HEK293 (cell line): Measurements from ENCODE around the gene CHST8.

ENCODE experiments used
- CTCF ChIA-PET: fragments of 350-600 bp; formaldehyde crosslinking; extraction: SDS; loops from one replicate; lab custom pipeline; 2021; ENCODE audit warnings: antibody characterized with exemption; lab: Yijun Ruan, JAX
- POLR2A ChIA-PET: fragments of 300-600 bp; formaldehyde crosslinking; extraction: SDS; loops from one replicate; lab custom pipeline; 2020; ENCODE audit warnings: antibody characterized with exemption, inconsistent platforms; lab: Yijun Ruan, JAX
- H3K27ac ChIP-seq: fragments of 200-500 bp; sonication (Bioruptor generic); 2 replicates; pipeline ENCODE4 v1.5.1; 2014; ENCODE audit warnings: low read depth, low read length, control low read depth, inconsistent platforms; ENCODE audit errors: extremely low read depth
- H3K36me3 ChIP-seq, 2 experiments: fragments of 200-500 bp in 1 of 2; sonication (Bioruptor generic) in 1 of 2; 1 replicate in 1 of 2; 2 replicates in 1 of 2; pipeline ENCODE4 v1.5.1; 2014 to 2017; ENCODE audit warnings: inconsistent platforms in 2 of 2, low read length in 2 of 2; ENCODE audit not compliant: control insufficient read depth in 2 of 2, insufficient read depth in 1 of 2
- H3K4me1 ChIP-seq: fragments of 200-500 bp; sonication (Bioruptor generic); 2 replicates; pipeline ENCODE4 v1.5.1; 2014; ENCODE audit warnings: mild to moderate bottlenecking, low read length, inconsistent platforms; ENCODE audit not compliant: control insufficient read depth, insufficient read depth
- H3K4me3 ChIP-seq: 2 replicates; pipeline ENCODE4 v1.5.1; 2011; ENCODE audit warnings: low read depth, mild to moderate bottlenecking, control low read depth, low read length, moderate library complexity
- H3K9me3 ChIP-seq: fragments of 200-500 bp; sonication (Bioruptor generic); 2 replicates; pipeline ENCODE4 v1.5.1; 2014; ENCODE audit warnings: low read depth, low read length, inconsistent platforms; ENCODE audit not compliant: control insufficient read depth, insufficient read depth
- KLF16 ChIP-seq: fragments of 450-650 bp; formaldehyde crosslinking; IDR thresholded peaks from 2 replicates; pipeline ENCODE4 v1.5.1; 2017; ENCODE audit warnings: missing biosample characterization, missing genetic modification characterization
- REPIN1 ChIP-seq: fragments of 450-650 bp; formaldehyde crosslinking; IDR thresholded peaks from 2 replicates; pipeline ENCODE4 v1.5.1; 2017; ENCODE audit warnings: missing biosample characterization, missing genetic modification characterization, low read depth
- SP3 ChIP-seq: fragments of 450-650 bp; formaldehyde crosslinking; IDR thresholded peaks from 2 replicates; pipeline ENCODE4 v1.5.1; 2016; ENCODE audit warnings: missing biosample characterization, missing genetic modification characterization
- SP7 ChIP-seq: fragments of 450-650 bp; formaldehyde crosslinking; IDR thresholded peaks from 2 replicates; pipeline ENCODE4 v1.5.1; 2016; ENCODE audit warnings: missing biosample characterization, missing genetic modification characterization
- ZNF114 ChIP-seq: fragments of 450-650 bp; formaldehyde crosslinking; IDR thresholded peaks from 2 replicates; pipeline ENCODE4 v1.5.0; 2017; ENCODE audit warnings: missing biosample characterization, missing genetic modification characterization
- ZNF133 ChIP-seq: fragments of 450-650 bp; formaldehyde crosslinking; IDR thresholded peaks from 2 replicates; pipeline ENCODE4 v1.5.1; 2016; ENCODE audit warnings: missing biosample characterization, missing genetic modification characterization
- ZNF146 ChIP-seq: fragments of 450-650 bp; formaldehyde crosslinking; IDR thresholded peaks from 2 replicates; pipeline ENCODE4 v1.5.1; 2016; ENCODE audit warnings: missing biosample characterization, missing genetic modification characterization
- ZNF266 ChIP-seq: fragments of 450-650 bp; formaldehyde crosslinking; IDR thresholded peaks from 2 replicates; pipeline ENCODE4 v1.5.1; 2016; ENCODE audit warnings: missing biosample characterization, missing genetic modification characterization, low read depth
- ZNF366 ChIP-seq: fragments of 450-650 bp; formaldehyde crosslinking; conservative IDR thresholded peaks from 2 replicates; pipeline ENCODE4 v1.5.1; 2016; ENCODE audit warnings: missing biosample characterization, missing genetic modification characterization
- ZNF394 ChIP-seq: fragments of 450-650 bp; formaldehyde crosslinking; IDR thresholded peaks from 2 replicates; pipeline ENCODE4 v1.5.1; 2016; ENCODE audit warnings: missing biosample characterization, missing genetic modification characterization, mild to moderate bottlenecking, moderate library complexity, borderline replicate concordance
- ZNF596 ChIP-seq: fragments of 450-650 bp; IDR thresholded peaks from 2 replicates; pipeline ENCODE4 v1.5.0; 2018; ENCODE audit warnings: missing biosample characterization, mild to moderate bottlenecking, missing genetic modification characterization, moderate library complexity
- ZNF654 ChIP-seq: fragments of 450-650 bp; formaldehyde crosslinking; IDR thresholded peaks from 2 replicates; pipeline ENCODE4 v1.5.1; 2016; ENCODE audit warnings: low read depth, missing biosample characterization, missing genetic modification characterization
- ZNF664 ChIP-seq: fragments of 450-650 bp; formaldehyde crosslinking; IDR thresholded peaks from 2 replicates; pipeline ENCODE4 v1.5.1; 2016; ENCODE audit warnings: missing biosample characterization, missing genetic modification characterization
- TF ChIP-seq, protein P1 (sequence below): fragments of 450-650 bp; formaldehyde crosslinking; conservative IDR thresholded peaks from 2 replicates; pipeline ENCODE4 v1.5.1; 2016; ENCODE audit warnings: low read depth, missing biosample characterization, missing genetic modification characterization
- TF ChIP-seq, protein P2 (sequence below): sonication (generic); formaldehyde crosslinking; IDR thresholded peaks from 2 replicates; pipeline ENCODE4 v1.8.1; 2022; ENCODE audit warnings: mild to moderate bottlenecking, moderate library complexity, missing genetic modification reagents
- TF ChIP-seq, protein P3 (sequence below): fragments of 450-650 bp; formaldehyde crosslinking; IDR thresholded peaks from 2 replicates; pipeline ENCODE4 v1.5.1; 2016; ENCODE audit warnings: missing biosample characterization, missing genetic modification characterization
- TF ChIP-seq, protein P4 (sequence below): fragments of 450-650 bp; formaldehyde crosslinking; IDR thresholded peaks from 2 replicates; pipeline ENCODE4; 2016; ENCODE audit warnings: missing biosample characterization, missing genetic modification characterization
- TF ChIP-seq, protein P5 (sequence below): fragments of 450-650 bp; formaldehyde crosslinking; IDR thresholded peaks from 2 replicates; pipeline ENCODE4 v1.5.1; 2017; ENCODE audit warnings: missing biosample characterization, missing genetic modification characterization
- TF ChIP-seq, protein P6 (sequence below): fragments of 450-650 bp; formaldehyde crosslinking; IDR thresholded peaks from 2 replicates; pipeline ENCODE4 v1.5.1; 2016; ENCODE audit warnings: missing biosample characterization, missing genetic modification characterization

Gene CHST8

DNA sequence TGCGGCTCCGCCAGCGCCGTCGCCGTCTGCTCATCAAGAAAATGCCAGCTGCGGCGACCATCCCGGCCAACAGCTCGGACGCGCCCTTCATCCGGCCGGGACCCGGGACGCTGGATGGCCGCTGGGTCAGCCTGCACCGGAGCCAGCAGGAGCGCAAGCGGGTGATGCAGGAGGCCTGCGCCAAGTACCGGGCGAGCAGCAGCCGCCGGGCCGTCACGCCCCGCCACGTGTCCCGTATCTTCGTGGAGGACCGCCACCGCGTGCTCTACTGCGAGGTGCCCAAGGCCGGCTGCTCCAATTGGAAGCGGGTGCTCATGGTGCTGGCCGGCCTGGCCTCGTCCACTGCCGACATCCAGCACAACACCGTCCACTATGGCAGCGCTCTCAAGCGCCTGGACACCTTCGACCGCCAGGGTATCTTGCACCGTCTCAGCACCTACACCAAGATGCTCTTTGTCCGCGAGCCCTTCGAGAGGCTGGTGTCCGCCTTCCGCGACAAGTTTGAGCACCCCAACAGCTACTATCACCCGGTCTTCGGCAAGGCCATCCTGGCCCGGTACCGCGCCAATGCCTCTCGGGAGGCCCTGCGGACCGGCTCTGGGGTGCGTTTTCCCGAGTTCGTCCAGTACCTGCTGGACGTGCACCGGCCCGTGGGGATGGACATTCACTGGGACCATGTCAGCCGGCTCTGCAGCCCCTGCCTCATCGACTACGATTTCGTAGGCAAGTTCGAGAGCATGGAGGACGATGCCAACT lies 150.5 kb downstream of the CHST8 start (continued):
- TF ChIP-seq ZNF596 (tag by site-specific recombination) (no peak), ZNF654 (no peak), ZNF366 (tag by site-specific recombination) (no peak)
- TF ChIP-seq, protein P1, sequence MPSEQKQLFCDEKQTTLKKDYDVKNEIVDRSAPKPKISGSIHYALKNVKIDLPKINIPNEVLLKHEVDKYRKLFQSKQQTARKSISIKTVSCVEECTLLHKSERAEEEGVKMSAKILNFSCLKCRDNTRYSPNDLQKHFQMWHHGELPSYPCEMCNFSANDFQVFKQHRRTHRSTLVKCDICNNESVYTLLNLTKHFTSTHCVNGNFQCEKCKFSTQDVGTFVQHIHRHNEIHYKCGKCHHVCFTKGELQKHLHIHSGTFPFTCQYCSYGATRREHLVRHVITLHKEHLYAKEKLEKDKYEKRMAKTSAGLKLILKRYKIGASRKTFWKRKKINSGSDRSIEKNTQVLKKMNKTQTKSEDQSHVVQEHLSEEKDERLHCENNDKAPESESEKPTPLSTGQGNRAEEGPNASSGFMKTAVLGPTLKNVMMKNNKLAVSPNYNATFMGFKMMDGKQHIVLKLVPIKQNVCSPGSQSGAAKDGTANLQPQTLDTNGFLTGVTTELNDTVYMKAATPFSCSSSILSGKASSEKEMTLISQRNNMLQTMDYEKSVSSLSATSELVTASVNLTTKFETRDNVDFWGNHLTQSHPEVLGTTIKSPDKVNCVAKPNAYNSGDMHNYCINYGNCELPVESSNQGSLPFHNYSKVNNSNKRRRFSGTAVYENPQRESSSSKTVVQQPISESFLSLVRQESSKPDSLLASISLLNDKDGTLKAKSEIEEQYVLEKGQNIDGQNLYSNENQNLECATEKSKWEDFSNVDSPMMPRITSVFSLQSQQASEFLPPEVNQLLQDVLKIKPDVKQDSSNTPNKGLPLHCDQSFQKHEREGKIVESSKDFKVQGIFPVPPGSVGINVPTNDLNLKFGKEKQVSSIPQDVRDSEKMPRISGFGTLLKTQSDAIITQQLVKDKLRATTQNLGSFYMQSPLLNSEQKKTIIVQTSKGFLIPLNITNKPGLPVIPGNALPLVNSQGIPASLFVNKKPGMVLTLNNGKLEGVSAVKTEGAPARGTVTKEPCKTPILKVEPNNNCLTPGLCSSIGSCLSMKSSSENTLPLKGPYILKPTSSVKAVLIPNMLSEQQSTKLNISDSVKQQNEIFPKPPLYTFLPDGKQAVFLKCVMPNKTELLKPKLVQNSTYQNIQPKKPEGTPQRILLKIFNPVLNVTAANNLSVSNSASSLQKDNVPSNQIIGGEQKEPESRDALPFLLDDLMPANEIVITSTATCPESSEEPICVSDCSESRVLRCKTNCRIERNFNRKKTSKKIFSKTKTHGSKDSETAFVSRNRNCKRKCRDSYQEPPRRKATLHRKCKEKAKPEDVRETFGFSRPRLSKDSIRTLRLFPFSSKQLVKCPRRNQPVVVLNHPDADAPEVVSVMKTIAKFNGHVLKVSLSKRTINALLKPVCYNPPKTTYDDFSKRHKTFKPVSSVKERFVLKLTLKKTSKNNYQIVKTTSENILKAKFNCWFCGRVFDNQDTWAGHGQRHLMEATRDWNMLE (tag by site-specific recombination) = no peak
- TF ChIP-seq, protein P2, sequence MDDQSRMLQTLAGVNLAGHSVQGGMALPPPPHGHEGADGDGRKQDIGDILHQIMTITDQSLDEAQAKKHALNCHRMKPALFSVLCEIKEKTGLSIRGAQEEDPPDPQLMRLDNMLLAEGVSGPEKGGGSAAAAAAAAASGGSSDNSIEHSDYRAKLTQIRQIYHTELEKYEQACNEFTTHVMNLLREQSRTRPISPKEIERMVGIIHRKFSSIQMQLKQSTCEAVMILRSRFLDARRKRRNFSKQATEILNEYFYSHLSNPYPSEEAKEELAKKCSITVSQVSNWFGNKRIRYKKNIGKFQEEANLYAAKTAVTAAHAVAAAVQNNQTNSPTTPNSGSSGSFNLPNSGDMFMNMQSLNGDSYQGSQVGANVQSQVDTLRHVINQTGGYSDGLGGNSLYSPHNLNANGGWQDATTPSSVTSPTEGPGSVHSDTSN (CRISPR knock-in tag) = no peak
- TF ChIP-seq, protein P3, sequence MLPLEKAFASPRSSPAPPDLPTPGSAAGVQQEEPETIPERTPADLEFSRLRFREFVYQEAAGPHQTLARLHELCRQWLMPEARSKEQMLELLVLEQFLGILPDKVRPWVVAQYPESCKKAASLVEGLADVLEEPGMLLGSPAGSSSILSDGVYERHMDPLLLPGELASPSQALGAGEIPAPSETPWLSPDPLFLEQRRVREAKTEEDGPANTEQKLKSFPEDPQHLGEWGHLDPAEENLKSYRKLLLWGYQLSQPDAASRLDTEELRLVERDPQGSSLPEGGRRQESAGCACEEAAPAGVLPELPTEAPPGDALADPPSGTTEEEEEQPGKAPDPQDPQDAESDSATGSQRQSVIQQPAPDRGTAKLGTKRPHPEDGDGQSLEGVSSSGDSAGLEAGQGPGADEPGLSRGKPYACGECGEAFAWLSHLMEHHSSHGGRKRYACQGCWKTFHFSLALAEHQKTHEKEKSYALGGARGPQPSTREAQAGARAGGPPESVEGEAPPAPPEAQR (tag by site-specific recombination) = no peak

DNA sequence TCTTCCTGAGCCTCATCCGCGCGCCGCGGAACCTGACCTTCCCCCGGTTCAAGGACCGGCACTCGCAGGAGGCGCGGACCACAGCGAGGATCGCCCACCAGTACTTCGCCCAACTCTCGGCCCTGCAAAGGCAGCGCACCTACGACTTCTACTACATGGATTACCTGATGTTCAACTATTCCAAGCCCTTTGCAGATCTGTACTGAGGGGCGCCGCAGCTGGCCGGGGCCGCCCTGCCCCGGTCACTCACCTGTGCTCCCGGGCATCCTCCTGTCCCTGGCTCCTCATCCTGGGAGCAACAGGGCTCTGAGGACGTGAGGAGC lies 151.1 kb downstream of the CHST8 start:
- POLR2A ChIA-PET = no interaction called here
- no peaks in the 10 kb centered on the region; the same call in 1 of the 2 replicates for H3K4me1 ChIP-seq
- H3K27ac ChIP-seq = no peak overlapping the region
- TF ChIP-seq ZNF146 (tag by site-specific recombination) (no peak), ZNF133 (tag by site-specific recombination) (no peak), REPIN1 (tag by site-specific recombination) (no peak), ZNF394 (tag by site-specific recombination) (no peak), SP3 (tag by site-specific recombination) (no peak), SP7 (tag by site-specific recombination) (no peak), ZNF266 (tag by site-specific recombination) (no peak), KLF16 (no peak), ZNF114 (tag by site-specific recombination) (no peak), ZNF664 (tag by site-specific recombination) (no peak)
- TF ChIP-seq, protein P4, sequence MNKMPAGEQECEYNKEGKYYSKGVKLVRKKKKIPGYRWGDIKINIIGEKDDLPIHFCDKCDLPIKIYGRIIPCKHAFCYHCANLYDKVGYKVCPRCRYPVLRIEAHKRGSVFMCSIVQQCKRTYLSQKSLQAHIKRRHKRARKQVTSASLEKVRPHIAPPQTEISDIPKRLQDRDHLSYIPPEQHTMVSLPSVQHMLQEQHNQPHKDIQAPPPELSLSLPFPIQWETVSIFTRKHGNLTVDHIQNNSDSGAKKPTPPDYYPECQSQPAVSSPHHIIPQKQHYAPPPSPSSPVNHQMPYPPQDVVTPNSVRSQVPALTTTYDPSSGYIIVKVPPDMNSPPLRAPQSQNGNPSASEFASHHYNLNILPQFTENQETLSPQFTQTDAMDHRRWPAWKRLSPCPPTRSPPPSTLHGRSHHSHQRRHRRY (tag by site-specific recombination) = no peak
- TF ChIP-seq, protein P3 (tag by site-specific recombination) = no peak
- TF ChIP-seq, protein P5, sequence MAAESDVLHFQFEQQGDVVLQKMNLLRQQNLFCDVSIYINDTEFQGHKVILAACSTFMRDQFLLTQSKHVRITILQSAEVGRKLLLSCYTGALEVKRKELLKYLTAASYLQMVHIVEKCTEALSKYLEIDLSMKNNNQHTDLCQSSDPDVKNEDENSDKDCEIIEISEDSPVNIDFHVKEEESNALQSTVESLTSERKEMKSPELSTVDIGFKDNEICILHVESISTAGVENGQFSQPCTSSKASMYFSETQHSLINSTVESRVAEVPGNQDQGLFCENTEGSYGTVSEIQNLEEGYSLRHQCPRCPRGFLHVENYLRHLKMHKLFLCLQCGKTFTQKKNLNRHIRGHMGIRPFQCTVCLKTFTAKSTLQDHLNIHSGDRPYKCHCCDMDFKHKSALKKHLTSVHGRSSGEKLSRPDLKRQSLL (tag by site-specific recombination) = no peak
- TF ChIP-seq, protein P6, sequence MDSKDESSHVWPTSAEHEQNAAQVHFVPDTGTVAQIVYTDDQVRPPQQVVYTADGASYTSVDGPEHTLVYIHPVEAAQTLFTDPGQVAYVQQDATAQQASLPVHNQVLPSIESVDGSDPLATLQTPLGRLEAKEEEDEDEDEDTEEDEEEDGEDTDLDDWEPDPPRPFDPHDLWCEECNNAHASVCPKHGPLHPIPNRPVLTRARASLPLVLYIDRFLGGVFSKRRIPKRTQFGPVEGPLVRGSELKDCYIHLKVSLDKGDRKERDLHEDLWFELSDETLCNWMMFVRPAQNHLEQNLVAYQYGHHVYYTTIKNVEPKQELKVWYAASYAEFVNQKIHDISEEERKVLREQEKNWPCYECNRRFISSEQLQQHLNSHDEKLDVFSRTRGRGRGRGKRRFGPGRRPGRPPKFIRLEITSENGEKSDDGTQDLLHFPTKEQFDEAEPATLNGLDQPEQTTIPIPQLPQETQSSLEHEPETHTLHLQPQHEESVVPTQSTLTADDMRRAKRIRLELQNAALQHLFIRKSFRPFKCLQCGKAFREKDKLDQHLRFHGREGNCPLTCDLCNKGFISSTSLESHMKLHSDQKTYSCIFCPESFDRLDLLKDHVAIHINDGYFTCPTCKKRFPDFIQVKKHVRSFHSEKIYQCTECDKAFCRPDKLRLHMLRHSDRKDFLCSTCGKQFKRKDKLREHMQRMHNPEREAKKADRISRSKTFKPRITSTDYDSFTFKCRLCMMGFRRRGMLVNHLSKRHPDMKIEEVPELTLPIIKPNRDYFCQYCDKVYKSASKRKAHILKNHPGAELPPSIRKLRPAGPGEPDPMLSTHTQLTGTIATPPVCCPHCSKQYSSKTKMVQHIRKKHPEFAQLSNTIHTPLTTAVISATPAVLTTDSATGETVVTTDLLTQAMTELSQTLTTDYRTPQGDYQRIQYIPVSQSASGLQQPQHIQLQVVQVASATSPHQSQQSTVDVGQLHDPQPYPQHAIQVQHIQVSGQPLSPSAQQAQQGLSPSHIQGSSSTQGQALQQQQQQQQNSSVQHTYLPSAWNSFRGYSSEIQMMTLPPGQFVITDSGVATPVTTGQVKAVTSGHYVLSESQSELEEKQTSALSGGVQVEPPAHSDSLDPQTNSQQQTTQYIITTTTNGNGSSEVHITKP (tag by site-specific recombination) = no peak
- TF ChIP-seq, all 188 proteins: peak for 0
- peaks cover 0 to 7% of the 10 kb centered on the region in 2 experiments; a peak in 1 of 3 replicates for H3K36me3 ChIP-seq
- H3K9me3 ChIP-seq = no peaks in the 10 kb centered on the region
- H3K4me3 ChIP-seq = no peak overlapping the region
- CTCF ChIA-PET = interaction anchor here (0.5 to 9.1 kb wide), 8 partner anchors 12 to 536 kb away, joined by 3 to 272 read pairs (median 6); no protein-coding TSS in a partner anchor
